Liver (tissue), 9 donors: Measurements from ENCODE around the gene ASPSCR1. TPM values are rescaled to one million over a fixed set of nuclear protein-coding genes. Genes with fewer than 3 reads are reported as not detected.

Experiments
- DNase-seq: peaks from one replicate; pipeline ENCODE4 v3.0.0-alpha.2; 2017; ENCODE audit warnings: low spot score
- H3K27ac ChIP-seq, 2 donors: one replicate each; pipeline ENCODE4 v1.7.0; 2013; ENCODE audit warnings: inconsistent platforms in 2 of 2, low read length in 2 of 2, control low read depth in 1 of 2, low read depth in 1 of 2, mild to moderate bottlenecking in 1 of 2
- H3K27me3 ChIP-seq, 4 donors: one replicate each; pipeline versions ENCODE4 v1.6.1 to v1.7.0; 2013; ENCODE audit warnings: low read length in 3 of 4, inconsistent platforms in 1 of 4, mild to moderate bottlenecking in 1 of 4, moderate library complexity in 1 of 4; ENCODE audit not compliant: control insufficient read depth in 4 of 4, insufficient read depth in 4 of 4
- H3K36me3 ChIP-seq, 4 donors: one replicate each; pipeline versions ENCODE4 v1.6.1 to v1.7.0; 2013; ENCODE audit warnings: low read length in 3 of 4, mild to moderate bottlenecking in 3 of 4, low read depth in 1 of 4, moderate library complexity in 1 of 4; ENCODE audit not compliant: control insufficient read depth in 4 of 4, insufficient read depth in 3 of 4
- H3K4me1 ChIP-seq, 4 donors: one replicate each; pipeline versions ENCODE4 v1.6.1 to v1.7.0; 2013; ENCODE audit warnings: low read length in 3 of 4, mild to moderate bottlenecking in 3 of 4, moderate library complexity in 1 of 4; ENCODE audit not compliant: control insufficient read depth in 4 of 4, insufficient read depth in 4 of 4
- H3K4me3 ChIP-seq, 3 donors: one replicate each; pipeline versions ENCODE4 v1.6.1 to v1.7.0; 2013; ENCODE audit warnings: low read length in 3 of 3, control low read depth in 1 of 3, low read depth in 1 of 3, mild to moderate bottlenecking in 1 of 3
- H3K9ac ChIP-seq, 2 donors: one replicate each; pipeline ENCODE4 v1.7.0; 2013; ENCODE audit warnings: low read length in 2 of 2, mild to moderate bottlenecking in 2 of 2, moderate library complexity in 2 of 2, control low read depth in 1 of 2, low read depth in 1 of 2
- H3K9me3 ChIP-seq, 4 donors: one replicate each; pipeline versions ENCODE4 v1.6.1 to v1.7.0; 2013; ENCODE audit warnings: low read length in 3 of 4; ENCODE audit not compliant: control insufficient read depth in 4 of 4
- EGR1 ChIP-seq, 2 donors: IDR thresholded peaks; 2 replicates each; pipeline ENCODE4 v1.6.1; 2016 to 2018; ENCODE audit warnings: antibody characterized with exemption in 2 of 2, low read depth in 2 of 2
- FOXA1 ChIP-seq: IDR thresholded peaks from 2 replicates; pipeline ENCODE4 v1.6.1; 2016; ENCODE audit warnings: antibody characterized with exemption
- GABPA ChIP-seq, 2 donors: IDR thresholded peaks in 1 of 2; conservative IDR thresholded peaks in 1 of 2; 2 replicates each; pipeline ENCODE4 v1.6.1; 2016; ENCODE audit warnings: antibody characterized with exemption in 2 of 2, mild to moderate bottlenecking in 1 of 2, moderate library complexity in 1 of 2
- HNF4A ChIP-seq, 2 donors: conservative IDR thresholded peaks; 2 replicates each; pipeline ENCODE4 v1.6.1; 2016; ENCODE audit warnings: antibody characterized with exemption in 2 of 2, mild to moderate bottlenecking in 2 of 2
- HNF4G ChIP-seq: IDR thresholded peaks from 2 replicates; pipeline ENCODE4 v1.6.1; 2016; ENCODE audit warnings: antibody characterized with exemption
- JUND ChIP-seq, 2 donors: IDR thresholded peaks; 2 replicates each; pipeline ENCODE4 v1.6.1; 2016; ENCODE audit warnings: antibody characterized with exemption in 2 of 2
- RAD21 ChIP-seq, 2 donors: IDR thresholded peaks; 2 replicates each; pipeline ENCODE4 v1.6.1; 2016; ENCODE audit warnings: antibody characterized with exemption in 2 of 2, mild to moderate bottlenecking in 2 of 2
- RXRA ChIP-seq, 2 donors: IDR thresholded peaks; 2 replicates each; pipeline ENCODE4 v1.6.1; 2017 to 2018; ENCODE audit warnings: antibody characterized with exemption in 2 of 2, mild to moderate bottlenecking in 1 of 2
- SP1 ChIP-seq: IDR thresholded peaks from 2 replicates; pipeline ENCODE4 v1.6.1; 2018; ENCODE audit warnings: antibody characterized with exemption, mild to moderate bottlenecking
- TAF1 ChIP-seq: conservative IDR thresholded peaks from 2 replicates; pipeline ENCODE4 v1.6.1; 2016; ENCODE audit warnings: antibody characterized with exemption, mild to moderate bottlenecking
- YY1 ChIP-seq: IDR thresholded peaks from 2 replicates; pipeline ENCODE4 v1.6.1; 2016; ENCODE audit warnings: antibody characterized with exemption, mild to moderate bottlenecking
- WGBS: extraction: QIAGEN DNeasy Blood & Tissue Kit; methylation state at CpG from one replicate; pipeline ENCODE4 v1.1.7; 2013; 5-methylcytosine and 5-hydroxymethylcytosine counted together
- polyA plus RNA-seq, 2 donors: library from polyadenylated mRNA; stranded (reverse) in 1 of 2; unstranded in 1 of 2; fragments of 200-250 nt in 1 of 2; fragments of >200 nt in 1 of 2; fragmentation: Nextera tagmentation in 1 of 2; extraction: Ambion mirVana in 1 of 2; gene quantifications; one replicate each; pipeline versions ENCODE4 v1.2.1 to v1.2.3, GENCODE V29; 2013 to 2015
- total RNA-seq, 2 donors: library from RNA; depleted of rRNA; stranded (reverse); fragments of >200 nt; gene quantifications; one replicate each; pipeline ENCODE4 v1.2.3, GENCODE V29; 2014
- TF ChIP-seq, protein P1 (sequence below): IDR thresholded peaks from 2 replicates; pipeline ENCODE4 v1.6.1; 2016; ENCODE audit warnings: antibody characterized with exemption, mild to moderate bottlenecking
- TF ChIP-seq, protein P2 (sequence below): IDR thresholded peaks from 2 replicates; pipeline ENCODE4 v1.6.1; 2016; ENCODE audit warnings: antibody characterized with exemption
- TF ChIP-seq, protein P3 (sequence below): IDR thresholded peaks from 2 replicates; pipeline ENCODE4 v1.6.1; 2016; ENCODE audit warnings: antibody characterized with exemption
- TF ChIP-seq, protein P4 (sequence below): fragments of 150-350 bp; IDR thresholded peaks from 2 replicates; pipeline ENCODE4 v1.5.1; 2017; ENCODE audit warnings: improper control_type of control experiment, low read depth, low read length; ENCODE audit not compliant: missing input control
- donor health status: healthy.
- donor health status: healthy.
- donor health status: healthy.
- donor health status: healthy.
- donor health status: healthy.

The ASPSCR1 gene
- total and polyA plus RNA-seq, 4 donors: 17.8 to 26.2 (median 20.4) TPM

DNA sequence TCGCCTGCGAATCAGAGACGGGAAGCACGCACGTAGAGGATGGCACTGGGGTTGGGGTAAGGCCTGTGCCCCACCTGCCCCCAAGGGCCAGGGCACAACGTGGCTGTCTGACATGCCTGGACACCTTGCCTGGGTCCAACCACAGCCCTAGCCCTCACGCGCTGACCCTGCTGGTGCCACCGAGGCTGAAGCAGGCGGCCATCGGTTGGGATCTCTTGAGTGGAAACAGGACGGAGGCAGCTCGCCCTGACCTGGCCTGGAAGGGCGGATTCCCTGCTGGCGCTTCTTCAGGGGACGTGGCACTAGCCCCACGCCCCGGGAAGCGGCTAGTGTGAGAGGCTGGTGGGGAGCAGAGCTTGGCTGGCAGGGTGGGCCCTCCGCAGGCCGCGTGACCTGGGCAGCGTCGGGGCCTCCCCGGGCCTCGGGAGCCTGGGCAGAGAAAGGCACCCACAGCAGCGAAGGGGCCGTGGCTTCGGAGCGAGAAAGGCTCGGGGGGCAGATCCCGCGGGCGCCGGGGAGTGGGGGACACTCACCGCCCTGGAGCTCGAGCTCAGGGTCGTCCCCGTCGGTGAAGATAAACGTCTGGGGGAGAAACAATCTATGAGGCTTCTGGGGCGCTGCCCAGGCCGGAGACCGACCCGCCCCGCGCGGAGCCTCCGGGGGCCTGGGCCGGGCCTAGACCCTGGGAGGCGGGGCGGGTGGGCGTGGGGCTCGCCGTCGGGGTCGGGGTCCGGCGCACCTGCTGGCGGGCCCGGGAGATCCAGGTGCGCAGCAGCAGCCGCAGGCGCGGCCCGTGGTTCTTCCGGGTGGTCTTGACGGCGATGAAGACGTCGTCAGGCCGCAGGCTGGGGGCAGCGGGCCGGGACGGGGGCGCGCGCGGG, 73.6 kb downstream of the ASPSCR1 start:
- H3K9me3 ChIP-seq: no peaks in the 10 kb centered on the region
- no peaks in the 10 kb centered on the region for H3K27me3 ChIP-seq
- peak in 1 of 2 donors; percentile 11 for TF ChIP-seq GABPA (IDR thresholded peaks at IDR 0.05 in 1 of 2, conservative IDR thresholded peaks at IDR 0.05 in 1 of 2)
- TF ChIP-seq YY1: no peak
- H3K9ac ChIP-seq: peak overlapping the region in 1 of 2 donors; percentile 49
- peak overlapping the region; percentile 45 to 94 (median 58) for H3K4me3 ChIP-seq
- DNase-seq: no peak
- H3K27ac ChIP-seq: peak overlapping the region; percentile 34 to 60
- WGBS: 10% methylated on average over 79 of the region's 79 CpGs
- peaks cover 4 to 13% (median 9%) of the 10 kb centered on the region in 4 donors for H3K36me3 ChIP-seq
- H3K4me1 ChIP-seq: peaks cover 23 to 71% (median 58%) of the 10 kb centered on the region in 4 donors

DNA sequence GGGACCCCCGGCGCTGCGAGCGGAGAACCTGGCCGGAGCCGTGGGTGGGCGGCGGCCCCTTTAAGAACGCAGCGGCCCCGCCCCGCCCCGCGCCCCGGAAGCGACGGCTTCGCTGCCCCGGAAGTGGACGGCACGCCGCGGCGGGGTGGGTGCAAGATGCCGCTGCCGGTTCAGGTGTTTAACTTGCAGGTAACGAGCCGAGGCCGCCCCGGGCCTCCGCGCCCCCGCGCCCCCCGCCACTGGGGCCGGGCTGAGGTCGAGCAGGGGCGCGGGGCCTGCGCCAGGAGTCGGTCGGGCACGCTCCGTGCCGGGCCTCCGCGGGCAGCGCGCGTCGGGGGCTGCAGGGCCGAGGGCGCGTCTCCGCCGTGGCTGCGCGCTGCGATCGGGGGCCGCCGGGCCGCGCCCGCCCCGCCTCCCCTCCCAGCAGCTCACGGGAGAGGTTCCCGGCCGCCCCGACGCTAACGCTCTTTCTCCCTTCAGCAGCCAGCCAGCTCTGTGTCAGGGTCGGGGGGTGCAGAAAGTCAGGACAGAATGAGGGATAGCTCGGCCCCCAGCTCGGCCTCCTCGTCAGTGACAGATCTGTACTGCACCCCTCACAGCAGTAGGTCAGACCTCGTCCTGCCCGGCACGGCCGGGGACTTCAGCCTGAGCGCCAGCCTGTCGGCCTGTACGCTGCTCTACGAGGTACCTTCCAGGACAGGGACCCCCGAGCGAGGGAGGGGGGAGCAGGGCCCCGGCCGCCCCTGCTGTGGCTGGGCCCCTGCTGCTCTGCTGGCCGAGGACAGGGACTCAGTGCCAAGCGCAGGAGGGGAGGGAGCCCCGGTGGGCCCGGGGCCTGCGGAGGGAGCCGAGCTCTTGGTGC, 74.6 kb downstream of the ASPSCR1 start, which contains the start of the genes GPS1 and RFNG:
Gene GPS1, plus strand, starts transcription at position 123 of the 862 bp plus-strand sequence. Its CDS starts 34 bp downstream, at position 157.
Gene RFNG, minus strand, starts transcription at position 36 of the 862 bp plus-strand sequence. CDS start 45 bp downstream, outside the sequence.
- no peaks in the 10 kb centered on the region for H3K9me3 ChIP-seq
- under 1% methylated on average over 94 of the region's 94 CpGs for WGBS
- peak within 1 kb of the TSS; percentile 82 to 94 (median 91) for H3K4me3 ChIP-seq
- H3K9ac ChIP-seq: peak within 1 kb of the TSS in 1 of 2 donors; percentile 49
- TF ChIP-seq GABPA (IDR thresholded peaks at IDR 0.05 in 1 of 2, conservative IDR thresholded peaks at IDR 0.05 in 1 of 2) (peak; percentile 63 to 88), RAD21 (IDR thresholded peaks at IDR 0.05) (no peak)
- no peaks in the 10 kb centered on the region for H3K27me3 ChIP-seq
- peaks cover 4 to 22% (median 13%) of the 10 kb centered on the region in 4 donors for H3K36me3 ChIP-seq
- peak; percentile 85 for DNase-seq
- H3K27ac ChIP-seq: peak within 1 kb of the TSS; percentile 34 to 60
- H3K4me1 ChIP-seq: peaks cover 23 to 63% (median 53%) of the 10 kb centered on the region in 4 donors

DNA sequence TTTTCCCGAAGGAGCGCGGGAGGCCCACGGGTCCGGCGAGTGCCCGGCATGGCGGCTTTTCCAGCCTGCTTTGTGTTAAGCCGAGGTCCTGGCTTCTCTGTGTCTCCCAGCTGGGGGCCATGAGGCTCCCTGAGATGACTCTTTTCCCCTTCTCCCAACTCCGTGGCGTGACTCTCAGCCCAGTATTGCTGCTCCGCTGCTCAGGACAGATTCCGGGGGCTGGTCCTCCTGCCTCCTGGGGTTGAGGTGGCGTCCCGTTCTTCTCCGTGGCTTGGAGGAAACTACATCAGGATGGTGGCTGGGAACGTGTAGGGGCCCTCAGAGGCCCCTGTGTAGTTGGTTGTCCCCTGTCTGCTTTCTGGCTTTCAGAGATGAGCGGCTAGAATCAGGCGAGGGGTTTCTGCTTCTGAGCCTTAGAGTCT, 75.2 kb downstream of the ASPSCR1 start:
- Histone ChIP-seq H3K27ac (no peak overlapping the region), H3K9me3 (no peaks in the 10 kb centered on the region), H3K4me1 (peaks cover 23 to 57% (median 48%) of the 10 kb centered on the region in 4 donors), H3K9ac (peak overlapping the region in 1 of 2 donors; percentile 43), H3K4me3 (peak overlapping the region; percentile 82 to 94 (median 91)), H3K36me3 (peaks cover 4 to 27% (median 14%) of the 10 kb centered on the region in 4 donors), H3K27me3 (no peaks in the 10 kb centered on the region)
- WGBS: 21% methylated on average over 19 of the region's 19 CpGs
- DNase-seq: no peak
- TF ChIP-seq TAF1: no peak
- no peak for TF ChIP-seq RXRA (IDR thresholded peaks at IDR 0.05)
- TF ChIP-seq, protein P1, sequence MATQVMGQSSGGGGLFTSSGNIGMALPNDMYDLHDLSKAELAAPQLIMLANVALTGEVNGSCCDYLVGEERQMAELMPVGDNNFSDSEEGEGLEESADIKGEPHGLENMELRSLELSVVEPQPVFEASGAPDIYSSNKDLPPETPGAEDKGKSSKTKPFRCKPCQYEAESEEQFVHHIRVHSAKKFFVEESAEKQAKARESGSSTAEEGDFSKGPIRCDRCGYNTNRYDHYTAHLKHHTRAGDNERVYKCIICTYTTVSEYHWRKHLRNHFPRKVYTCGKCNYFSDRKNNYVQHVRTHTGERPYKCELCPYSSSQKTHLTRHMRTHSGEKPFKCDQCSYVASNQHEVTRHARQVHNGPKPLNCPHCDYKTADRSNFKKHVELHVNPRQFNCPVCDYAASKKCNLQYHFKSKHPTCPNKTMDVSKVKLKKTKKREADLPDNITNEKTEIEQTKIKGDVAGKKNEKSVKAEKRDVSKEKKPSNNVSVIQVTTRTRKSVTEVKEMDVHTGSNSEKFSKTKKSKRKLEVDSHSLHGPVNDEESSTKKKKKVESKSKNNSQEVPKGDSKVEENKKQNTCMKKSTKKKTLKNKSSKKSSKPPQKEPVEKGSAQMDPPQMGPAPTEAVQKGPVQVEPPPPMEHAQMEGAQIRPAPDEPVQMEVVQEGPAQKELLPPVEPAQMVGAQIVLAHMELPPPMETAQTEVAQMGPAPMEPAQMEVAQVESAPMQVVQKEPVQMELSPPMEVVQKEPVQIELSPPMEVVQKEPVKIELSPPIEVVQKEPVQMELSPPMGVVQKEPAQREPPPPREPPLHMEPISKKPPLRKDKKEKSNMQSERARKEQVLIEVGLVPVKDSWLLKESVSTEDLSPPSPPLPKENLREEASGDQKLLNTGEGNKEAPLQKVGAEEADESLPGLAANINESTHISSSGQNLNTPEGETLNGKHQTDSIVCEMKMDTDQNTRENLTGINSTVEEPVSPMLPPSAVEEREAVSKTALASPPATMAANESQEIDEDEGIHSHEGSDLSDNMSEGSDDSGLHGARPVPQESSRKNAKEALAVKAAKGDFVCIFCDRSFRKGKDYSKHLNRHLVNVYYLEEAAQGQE: no peak
- TF ChIP-seq EGR1 (IDR thresholded peaks at IDR 0.05; ENCODE audit: low read depth in 2 of 2): no peak
- TF ChIP-seq HNF4G: no peak
- no peak for TF ChIP-seq FOXA1
- no peak for TF ChIP-seq JUND (IDR thresholded peaks at IDR 0.05)
- TF ChIP-seq, protein P2, sequence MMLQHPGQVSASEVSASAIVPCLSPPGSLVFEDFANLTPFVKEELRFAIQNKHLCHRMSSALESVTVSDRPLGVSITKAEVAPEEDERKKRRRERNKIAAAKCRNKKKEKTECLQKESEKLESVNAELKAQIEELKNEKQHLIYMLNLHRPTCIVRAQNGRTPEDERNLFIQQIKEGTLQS: no peak
- no peak for TF ChIP-seq GABPA (IDR thresholded peaks at IDR 0.05 in 1 of 2, conservative IDR thresholded peaks at IDR 0.05 in 1 of 2)
- TF ChIP-seq, protein P3, sequence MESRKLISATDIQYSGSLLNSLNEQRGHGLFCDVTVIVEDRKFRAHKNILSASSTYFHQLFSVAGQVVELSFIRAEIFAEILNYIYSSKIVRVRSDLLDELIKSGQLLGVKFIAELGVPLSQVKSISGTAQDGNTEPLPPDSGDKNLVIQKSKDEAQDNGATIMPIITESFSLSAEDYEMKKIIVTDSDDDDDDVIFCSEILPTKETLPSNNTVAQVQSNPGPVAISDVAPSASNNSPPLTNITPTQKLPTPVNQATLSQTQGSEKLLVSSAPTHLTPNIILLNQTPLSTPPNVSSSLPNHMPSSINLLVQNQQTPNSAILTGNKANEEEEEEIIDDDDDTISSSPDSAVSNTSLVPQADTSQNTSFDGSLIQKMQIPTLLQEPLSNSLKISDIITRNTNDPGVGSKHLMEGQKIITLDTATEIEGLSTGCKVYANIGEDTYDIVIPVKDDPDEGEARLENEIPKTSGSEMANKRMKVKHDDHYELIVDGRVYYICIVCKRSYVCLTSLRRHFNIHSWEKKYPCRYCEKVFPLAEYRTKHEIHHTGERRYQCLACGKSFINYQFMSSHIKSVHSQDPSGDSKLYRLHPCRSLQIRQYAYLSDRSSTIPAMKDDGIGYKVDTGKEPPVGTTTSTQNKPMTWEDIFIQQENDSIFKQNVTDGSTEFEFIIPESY: no peak
- no peak for TF ChIP-seq RAD21 (IDR thresholded peaks at IDR 0.05)
- TF ChIP-seq, protein P4, sequence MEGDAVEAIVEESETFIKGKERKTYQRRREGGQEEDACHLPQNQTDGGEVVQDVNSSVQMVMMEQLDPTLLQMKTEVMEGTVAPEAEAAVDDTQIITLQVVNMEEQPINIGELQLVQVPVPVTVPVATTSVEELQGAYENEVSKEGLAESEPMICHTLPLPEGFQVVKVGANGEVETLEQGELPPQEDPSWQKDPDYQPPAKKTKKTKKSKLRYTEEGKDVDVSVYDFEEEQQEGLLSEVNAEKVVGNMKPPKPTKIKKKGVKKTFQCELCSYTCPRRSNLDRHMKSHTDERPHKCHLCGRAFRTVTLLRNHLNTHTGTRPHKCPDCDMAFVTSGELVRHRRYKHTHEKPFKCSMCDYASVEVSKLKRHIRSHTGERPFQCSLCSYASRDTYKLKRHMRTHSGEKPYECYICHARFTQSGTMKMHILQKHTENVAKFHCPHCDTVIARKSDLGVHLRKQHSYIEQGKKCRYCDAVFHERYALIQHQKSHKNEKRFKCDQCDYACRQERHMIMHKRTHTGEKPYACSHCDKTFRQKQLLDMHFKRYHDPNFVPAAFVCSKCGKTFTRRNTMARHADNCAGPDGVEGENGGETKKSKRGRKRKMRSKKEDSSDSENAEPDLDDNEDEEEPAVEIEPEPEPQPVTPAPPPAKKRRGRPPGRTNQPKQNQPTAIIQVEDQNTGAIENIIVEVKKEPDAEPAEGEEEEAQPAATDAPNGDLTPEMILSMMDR: no peak
- TF ChIP-seq YY1: no peak
- TF ChIP-seq HNF4A (conservative IDR thresholded peaks at IDR 0.05): no peak
- TF ChIP-seq SP1: no peak
